HEK293T (cell line): Measurements from ENCODE around the gene P4HA1.

Experiments used
- CTCF ChIA-PET: fragments of 350-600 bp; formaldehyde crosslinking; extraction: SDS; loops from one replicate; lab custom pipeline; 2021; ENCODE audit warnings: antibody characterized with exemption, inconsistent platforms; lab: Yijun Ruan, JAX
- POLR2A ChIA-PET: fragments of 350-600 bp; formaldehyde crosslinking; extraction: SDS; loops from one replicate; lab custom pipeline; 2020; ENCODE audit warnings: antibody characterized with exemption, inconsistent platforms; lab: Yijun Ruan, JAX
- DNase-seq: peaks from one replicate; pipeline ENCODE4 v3.0.0; 2012; ENCODE audit warnings: mixed read lengths; ENCODE audit errors: extremely low spot score
- ARNT ChIP-seq: fragments of 450-650 bp; IDR thresholded peaks from 2 replicates; pipeline ENCODE4 v1.6.1; 2017; ENCODE audit warnings: mild to moderate bottlenecking
- BHLHE40 ChIP-seq: fragments of 450-650 bp; IDR thresholded peaks from 2 replicates; pipeline ENCODE4 v1.6.1; 2016; ENCODE audit warnings: mild to moderate bottlenecking, moderate library complexity, borderline replicate concordance
- CTBP1 ChIP-seq: fragments of 450-650 bp; IDR thresholded peaks from 2 replicates; pipeline ENCODE4 v1.6.1; 2016; ENCODE audit warnings: borderline replicate concordance
- ELF4 ChIP-seq: fragments of 450-650 bp; IDR thresholded peaks from 2 replicates; pipeline ENCODE4 v1.6.1; 2017; ENCODE audit warnings: antibody characterized with exemption
- FOXA1 ChIP-seq: fragments of 450-650 bp; IDR thresholded peaks from 2 replicates; pipeline ENCODE4 v1.6.1; 2016; ENCODE audit warnings: mild to moderate bottlenecking
- FOXK2 ChIP-seq: fragments of 450-650 bp; IDR thresholded peaks from 2 replicates; pipeline ENCODE4 v1.6.1; 2016; ENCODE audit warnings: mild to moderate bottlenecking
- FOXM1 ChIP-seq: fragments of 450-650 bp; IDR thresholded peaks from 2 replicates; pipeline ENCODE4 v1.6.1; 2017; ENCODE audit warnings: mild to moderate bottlenecking, borderline replicate concordance
- HDGF ChIP-seq: fragments of 450-650 bp; IDR thresholded peaks from 2 replicates; pipeline ENCODE4 v1.6.1; 2017; ENCODE audit warnings: antibody characterized with exemption, borderline replicate concordance
- L3MBTL2 ChIP-seq: fragments of 450-650 bp; conservative IDR thresholded peaks from 2 replicates; pipeline ENCODE4 v1.6.1; 2016; ENCODE audit warnings: mild to moderate bottlenecking
- LEF1 ChIP-seq: fragments of 450-650 bp; IDR thresholded peaks from 2 replicates; pipeline ENCODE4 v1.6.1; 2017; ENCODE audit warnings: mild to moderate bottlenecking, borderline replicate concordance
- NFRKB ChIP-seq: fragments of 450-650 bp; IDR thresholded peaks from 2 replicates; pipeline ENCODE4 v1.6.1; 2016; ENCODE audit warnings: mild to moderate bottlenecking, moderate library complexity
- PKNOX1 ChIP-seq: fragments of 450-650 bp; IDR thresholded peaks from 2 replicates; pipeline ENCODE4 v1.6.1; 2016
- SP1 ChIP-seq: fragments of 450-650 bp; IDR thresholded peaks from 2 replicates; pipeline ENCODE4 v1.6.1; 2017
- SUZ12 ChIP-seq: fragments of 450-650 bp; IDR thresholded peaks from 2 replicates; pipeline ENCODE4 v1.6.1; 2016; ENCODE audit warnings: mild to moderate bottlenecking
- TARDBP ChIP-seq: fragments of 450-650 bp; IDR thresholded peaks from 2 replicates; pipeline ENCODE4 v1.6.1; 2016
- ZNF384 ChIP-seq: fragments of 450-650 bp; IDR thresholded peaks from 2 replicates; pipeline ENCODE4 v1.6.1; 2016

The P4HA1 gene

DNA sequence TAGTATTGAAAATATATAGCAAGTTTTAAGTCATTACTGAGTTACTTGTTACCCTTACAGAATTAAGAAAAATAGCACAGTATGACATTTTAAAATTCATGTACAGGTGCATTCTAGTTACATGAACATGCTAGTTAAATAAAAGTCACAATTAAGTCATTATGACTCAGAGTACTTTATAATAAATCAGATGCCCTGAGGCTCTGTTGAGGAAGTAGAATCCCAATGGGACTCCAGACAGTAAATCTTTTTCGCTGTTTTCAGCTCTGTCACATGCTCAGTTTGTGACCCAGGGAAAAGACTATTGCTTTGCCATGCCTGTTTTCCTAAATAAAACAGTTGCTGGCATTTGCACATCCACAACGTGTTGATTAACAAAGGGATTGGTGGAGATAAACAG, 34.6 kb upstream of the P4HA1 start:
- ChIA-PET POLR2A (interaction anchor here (0.9 to 1.1 kb wide), 2 partner anchors 34 to 116 kb away, joined by 3 read pairs; partner anchors contain the start of gene DNAJC9), CTCF (no interaction called here)
- no peak for DNase-seq
- no peak for TF ChIP-seq SUZ12
- no peak for TF ChIP-seq CTBP1
- TF ChIP-seq ELF4: no peak
- TF ChIP-seq ZNF384: no peak
- TF ChIP-seq FOXK2: no peak
- TF ChIP-seq PKNOX1: peak; percentile 51
- no peak for TF ChIP-seq NFRKB

DNA sequence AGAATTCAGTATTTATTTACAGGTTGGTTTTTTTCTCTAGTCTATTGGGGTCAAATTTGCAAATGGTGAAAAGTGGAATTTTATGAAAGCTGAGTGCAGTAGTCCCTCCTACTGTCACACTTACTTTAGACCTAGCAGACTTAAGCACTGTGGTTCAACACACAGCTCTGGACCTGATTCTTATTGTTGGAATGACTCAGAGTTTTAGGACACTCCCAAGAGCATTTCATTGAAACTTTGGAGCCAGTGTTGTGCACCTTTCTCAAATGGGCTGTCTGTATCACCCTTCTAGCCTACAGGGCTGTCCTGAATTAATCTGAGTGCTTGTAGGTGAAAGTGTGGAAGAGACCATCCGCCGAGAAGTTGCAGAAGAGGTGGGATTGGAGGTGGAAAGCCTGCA, 29.7 kb upstream of the P4HA1 start:
- POLR2A ChIA-PET: no interaction called here
- TF ChIP-seq SP1: no peak
- no peak for TF ChIP-seq FOXA1
- DNase-seq: no peak
- CTCF ChIA-PET: no interaction called here

GRCh38 chr10:73119952-73120351, 23.3 kb upstream of the P4HA1 start:
- no peak for TF ChIP-seq FOXA1
- TF ChIP-seq CTBP1: no peak
- TF ChIP-seq FOXK2: no peak
- TF ChIP-seq ELF4: no peak
- no peak for TF ChIP-seq NFRKB
- TF ChIP-seq SUZ12: no peak
- no peak for TF ChIP-seq FOXM1
- no peak for TF ChIP-seq LEF1
- TF ChIP-seq BHLHE40: no peak
- TF ChIP-seq ZNF384: no peak
- TF ChIP-seq SP1: no peak
- no peak for TF ChIP-seq PKNOX1
- TF ChIP-seq HDGF: no peak
- no peak for TF ChIP-seq TARDBP
- TF ChIP-seq L3MBTL2: no peak
- no peak for TF ChIP-seq ARNT
- ChIA-PET CTCF (no interaction called here), POLR2A (no interaction called here)

DNA sequence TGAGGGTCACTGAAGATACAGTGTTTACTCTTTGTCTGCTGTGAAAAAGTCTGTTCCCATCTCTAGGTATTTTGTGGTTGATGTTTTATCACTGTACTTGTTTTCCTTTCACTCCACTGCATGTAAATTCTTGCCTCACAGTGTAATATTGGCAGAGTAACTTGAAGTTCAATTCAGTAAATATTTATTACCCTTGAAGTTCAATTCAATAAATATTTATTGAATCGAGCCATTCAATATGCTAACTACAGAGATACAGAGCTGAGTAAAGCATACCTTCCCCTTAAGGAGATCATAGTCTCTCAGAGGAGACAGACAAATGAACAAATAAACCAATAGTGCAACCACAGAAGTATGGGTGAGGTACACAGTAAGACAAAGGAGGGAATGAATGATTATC, 22.8 kb upstream of the P4HA1 start:
- no peak for DNase-seq
- TF ChIP-seq L3MBTL2 (no peak), PKNOX1 (no peak), ZNF384 (no peak), HDGF (no peak), FOXA1 (no peak), SP1 (no peak), ARNT (no peak), NFRKB (no peak), CTBP1 (no peak), BHLHE40 (no peak), ELF4 (no peak), FOXM1 (no peak), TARDBP (no peak), LEF1 (no peak), SUZ12 (no peak)
- POLR2A ChIA-PET: no interaction called here
- CTCF ChIA-PET: no interaction called here

More at GRCh38 chr10:73119952-73120351, 23.3 kb upstream of the P4HA1 start:
- no peak for DNase-seq

DNA sequence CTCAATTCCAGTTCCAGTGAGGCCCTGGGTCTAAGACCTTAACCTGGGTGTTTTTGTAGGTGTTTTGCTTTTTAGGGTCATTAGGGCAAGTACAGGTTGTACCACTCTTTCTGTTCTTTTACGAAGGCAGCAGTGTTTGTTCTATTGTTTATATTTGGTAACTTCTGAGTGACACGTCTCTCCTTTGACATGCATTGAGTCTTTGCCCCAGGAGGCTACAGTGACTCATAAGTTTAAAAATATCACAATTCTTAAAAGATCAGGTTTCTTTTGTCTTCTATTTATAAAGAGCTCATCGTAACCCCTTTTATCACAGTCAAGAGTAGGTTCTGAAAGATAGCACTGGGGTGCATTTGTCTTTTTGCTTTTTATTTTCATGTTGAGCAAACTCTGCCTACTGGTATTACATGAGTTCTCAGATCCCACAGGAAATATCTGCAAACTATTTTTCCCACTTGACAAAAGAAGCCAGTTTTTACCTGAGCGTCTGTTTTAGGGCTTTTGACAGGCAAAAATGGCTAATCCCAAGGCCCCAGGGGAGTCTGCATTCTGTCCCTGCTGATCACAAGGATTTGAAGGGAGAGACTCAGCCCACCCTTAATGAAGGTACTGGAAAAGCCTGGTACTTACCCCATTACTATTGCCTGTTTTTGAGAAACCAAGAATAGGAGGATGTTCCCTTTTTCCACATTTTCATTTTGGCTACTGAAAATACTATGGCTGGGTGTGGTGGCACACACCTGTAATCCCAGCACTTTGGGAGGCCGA, 21.5 kb upstream of the P4HA1 start:
- ChIA-PET CTCF (no interaction called here), POLR2A (no interaction called here)
- no peak for DNase-seq

GRCh38 chr10:73116017-73116416, 19.4 kb upstream of the P4HA1 start:
- DNase-seq: no peak
- POLR2A ChIA-PET: no interaction called here
- CTCF ChIA-PET: no interaction called here

More for the DNA sequence above, 21.5 kb upstream of the P4HA1 start:
- TF ChIP-seq SP1: no peak
- TF ChIP-seq PKNOX1: peak; percentile 73

More at GRCh38 chr10:73116017-73116416, 19.4 kb upstream of the P4HA1 start:
- TF ChIP-seq CTBP1 (no peak), BHLHE40 (no peak), NFRKB (no peak), FOXM1 (no peak), TARDBP (no peak), FOXA1 (no peak), ELF4 (no peak), PKNOX1 (no peak), L3MBTL2 (no peak), ARNT (no peak), SP1 (no peak), FOXK2 (no peak)
